ENCODE measurements around the gene PXK.

DNA sequence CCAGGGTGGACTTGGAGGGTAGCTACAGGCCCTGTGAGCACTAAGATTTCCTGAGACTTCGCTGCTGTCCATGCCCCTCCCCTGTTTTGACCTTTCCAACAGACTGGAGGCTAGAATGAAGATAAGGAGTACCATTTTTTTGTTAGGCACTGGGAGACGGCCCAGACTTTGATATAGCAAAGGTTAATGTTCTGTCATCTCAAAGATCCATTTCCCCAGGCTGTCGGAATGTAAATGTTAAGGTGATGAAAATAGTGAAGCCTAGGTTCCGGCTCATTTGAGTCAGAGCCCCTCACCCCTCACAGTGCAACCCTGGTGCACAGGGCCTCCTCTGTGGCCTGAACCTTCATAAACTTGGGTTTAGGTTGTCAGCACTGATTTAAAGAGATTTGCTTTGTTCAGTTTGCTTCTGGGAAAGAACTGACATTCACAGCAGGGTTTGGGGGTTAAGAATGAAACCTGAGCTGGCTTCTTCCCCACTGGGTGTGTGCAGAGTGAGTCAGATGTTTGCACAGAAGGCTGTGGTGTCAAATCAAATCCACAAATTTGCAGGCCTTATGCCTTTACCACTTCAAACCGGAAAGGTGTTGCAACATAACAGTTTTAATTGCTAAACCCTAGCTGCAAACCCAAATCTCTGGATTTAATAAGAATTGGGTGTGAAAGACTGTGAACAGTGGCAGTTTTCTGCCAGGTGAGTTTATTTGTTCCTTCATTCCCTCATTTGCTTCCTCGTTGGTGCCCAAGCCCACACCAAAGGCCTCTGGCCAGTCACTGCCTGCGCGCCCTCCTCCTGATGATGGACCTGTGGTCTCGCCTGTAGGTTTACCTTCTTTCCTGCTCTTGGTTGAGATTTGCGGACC lies 138.6 kb downstream of the PXK start:
- TF ChIP-seq, protein P1, sequence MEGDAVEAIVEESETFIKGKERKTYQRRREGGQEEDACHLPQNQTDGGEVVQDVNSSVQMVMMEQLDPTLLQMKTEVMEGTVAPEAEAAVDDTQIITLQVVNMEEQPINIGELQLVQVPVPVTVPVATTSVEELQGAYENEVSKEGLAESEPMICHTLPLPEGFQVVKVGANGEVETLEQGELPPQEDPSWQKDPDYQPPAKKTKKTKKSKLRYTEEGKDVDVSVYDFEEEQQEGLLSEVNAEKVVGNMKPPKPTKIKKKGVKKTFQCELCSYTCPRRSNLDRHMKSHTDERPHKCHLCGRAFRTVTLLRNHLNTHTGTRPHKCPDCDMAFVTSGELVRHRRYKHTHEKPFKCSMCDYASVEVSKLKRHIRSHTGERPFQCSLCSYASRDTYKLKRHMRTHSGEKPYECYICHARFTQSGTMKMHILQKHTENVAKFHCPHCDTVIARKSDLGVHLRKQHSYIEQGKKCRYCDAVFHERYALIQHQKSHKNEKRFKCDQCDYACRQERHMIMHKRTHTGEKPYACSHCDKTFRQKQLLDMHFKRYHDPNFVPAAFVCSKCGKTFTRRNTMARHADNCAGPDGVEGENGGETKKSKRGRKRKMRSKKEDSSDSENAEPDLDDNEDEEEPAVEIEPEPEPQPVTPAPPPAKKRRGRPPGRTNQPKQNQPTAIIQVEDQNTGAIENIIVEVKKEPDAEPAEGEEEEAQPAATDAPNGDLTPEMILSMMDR (conservative IDR thresholded peaks at IDR 0.05): no peak
- no peak for TF ChIP-seq ZFX (IDR thresholded peaks at IDR 0.05)
